Uterus (tissue), 2 donors: ENCODE measurements around the gene FAM177B.

Experiments
- CTCF ChIP-seq, 4 experiments: fragments of 200-600 bp in 2 of 4; fragments of 450-650 bp in 2 of 4; sonication (generic) in 2 of 4; IDR thresholded peaks; one replicate each; pipeline ENCODE4 v1.5.1; 2016 to 2019; ENCODE audit warnings: antibody characterized with exemption in 4 of 4, mild to moderate bottlenecking in 2 of 4, moderate library complexity in 1 of 4
- POLR2A ChIP-seq, 2 donors: fragments of 450-650 bp; IDR thresholded peaks; one replicate each; pipeline ENCODE4 v1.6.1; 2016; ENCODE audit warnings: antibody characterized with exemption in 2 of 2, mild to moderate bottlenecking in 1 of 2, moderate library complexity in 1 of 2

DNA sequence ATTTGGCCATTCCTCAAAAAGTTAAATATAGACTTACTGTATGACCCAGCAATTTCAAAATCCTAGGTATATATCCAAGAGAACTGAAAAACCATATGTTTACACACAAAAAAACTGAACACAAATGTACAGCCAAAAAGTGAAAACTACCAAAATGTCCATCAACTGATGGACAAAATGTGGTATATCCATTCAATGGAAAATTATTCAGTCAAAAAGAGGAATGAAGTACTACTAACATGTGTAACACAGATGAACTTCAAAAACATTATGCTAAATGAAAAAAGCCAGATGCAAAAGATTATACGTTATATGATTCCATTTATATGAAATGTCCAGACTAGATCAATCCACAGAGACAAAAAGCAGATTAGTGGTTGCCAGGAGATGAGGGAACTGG is 32.7 kb upstream of the FAM177B start:
- TF ChIP-seq CTCF (IDR thresholded peaks at IDR 0.05) (no peak), POLR2A (IDR thresholded peaks at IDR 0.05) (no peak)
